HCT116 (cell line): ENCODE data around the gene PTBP3. TPM values are rescaled to one million over a fixed set of nuclear protein-coding genes. Genes with fewer than 3 reads are reported as not detected.

Experiments used
- ATAC-seq: fragments of 200-7000 bp; cut with Tn5 transposase; 2 replicates; pipeline ENCODE4 v1.9.1; 2020; ENCODE audit warnings: mild to moderate bottlenecking, moderate library complexity
- BruUV-seq: library from RNA; stranded (reverse); fragments of 400-500 nt; replicated peaks from 2 replicates; lab custom pipeline; 2021; lab: Mats Ljungman, UMichigan
- CTCF ChIA-PET: fragments of 300-600 bp; sonication (Branson Sonifier 250); formaldehyde crosslinking; loops from one replicate; lab custom pipeline; 2021; ENCODE audit warnings: antibody characterized with exemption; lab: Charles Lee
- POLR2A ChIA-PET: fragments of 300-600, 350-600 bp; sonication (Branson Sonifier 250); formaldehyde crosslinking; loops from one replicate; lab custom pipeline; 2021; ENCODE audit warnings: antibody characterized with exemption; lab: Charles Lee
- RAD21 ChIA-PET, 2 experiments: fragments of 300-600 bp; sonication (Branson Sonifier 250); formaldehyde crosslinking; loops; one replicate each; lab custom pipeline; 2023; ENCODE audit warnings: low total read pairs in 2 of 2; ENCODE audit not compliant: uncharacterized antibody in 2 of 2, unreplicated experiment in 2 of 2, low non-redundant PET in 1 of 2; lab: Charles Lee
- DNase-seq: peaks from one replicate; pipeline ENCODE4 v3.0.0-alpha.2; 2010; ENCODE audit warnings: low read depth, low spot score
- H2AFZ ChIP-seq: fragments of 200-600 bp; shearing (Covaris generic), sonication (generic); 2 replicates; pipeline ENCODE4 v1.6.1; 2017; ENCODE audit warnings: low read depth, mixed run types, mixed read lengths, antibody characterized with exemption, low read length; ENCODE audit not compliant: poor library complexity, severe bottlenecking
- H3K27ac ChIP-seq: 2 replicates; pipeline ENCODE4 v1.5.1; 2012; ENCODE audit warnings: low read depth, low read length
- H3K27me3 ChIP-seq: fragments of 200-600 bp; sonication (generic); 2 replicates; pipeline ENCODE4 v1.6.1; 2016; ENCODE audit warnings: mixed run types, low read length, mixed read lengths; ENCODE audit not compliant: insufficient read depth
- H3K36me3 ChIP-seq, 2 experiments: fragments of 200-500 bp in 1 of 2; fragments of 200-600 bp in 1 of 2; sonication (Bioruptor generic) in 1 of 2; sonication (generic) in 1 of 2; 2 replicates each; pipeline versions ENCODE4 v1.5.1 to v1.6.1; 2014 to 2016; ENCODE audit warnings: low read length in 2 of 2, inconsistent platforms in 1 of 2, mixed read lengths in 1 of 2, mixed run types in 1 of 2; ENCODE audit not compliant: insufficient read depth in 2 of 2, control insufficient read depth in 1 of 2
- H3K4me1 ChIP-seq, 2 experiments: fragments of 200-600 bp in 1 of 2; sonication (generic) in 1 of 2; 2 replicates each; pipeline versions ENCODE4 v1.5.1 to v1.6.1; 2012 to 2017; ENCODE audit warnings: low read length in 2 of 2, inconsistent platforms in 1 of 2, mild to moderate bottlenecking in 1 of 2, mixed read lengths in 1 of 2, mixed run types in 1 of 2, moderate library complexity in 1 of 2; ENCODE audit not compliant: insufficient read depth in 2 of 2, control insufficient read depth in 1 of 2
- H3K4me2 ChIP-seq: fragments of 200-600 bp; sonication (generic); 2 replicates; pipeline ENCODE4 v1.6.1; 2017; ENCODE audit warnings: mixed run types, low read length, mixed read lengths
- H3K4me3 ChIP-seq, 2 experiments: fragments of 200-600 bp in 1 of 2; sonication (generic) in 1 of 2; replicated peaks in 1 of 2; 2 replicates each; pipeline ENCODE4 v1.5.1; 2011 to 2016; ENCODE audit warnings: low read length in 2 of 2, control low read depth in 1 of 2, low read depth in 1 of 2, mild to moderate bottlenecking in 1 of 2, mixed read lengths in 1 of 2, mixed run types in 1 of 2
- H3K79me2 ChIP-seq: fragments of 200-600 bp; sonication (generic); 2 replicates; pipeline ENCODE4 v1.6.1; 2017; ENCODE audit warnings: mild to moderate bottlenecking, mixed run types, low read length, moderate library complexity, mixed read lengths; ENCODE audit not compliant: insufficient read depth
- H3K9ac ChIP-seq: fragments of 200-600 bp; sonication (generic); 2 replicates; pipeline ENCODE4 v1.6.1; 2016; ENCODE audit warnings: low read length, mixed read lengths
- H3K9me2 ChIP-seq: fragments of 200-600 bp; sonication (generic), shearing (Covaris generic); 2 replicates; pipeline ENCODE4 v1.6.1; 2017; ENCODE audit warnings: mixed run types, mild to moderate bottlenecking, moderate library complexity; ENCODE audit not compliant: insufficient read depth
- H3K9me3 ChIP-seq, 2 experiments: fragments of 200-500 bp in 1 of 2; fragments of 200-600 bp in 1 of 2; sonication (Bioruptor generic) in 1 of 2; sonication (generic) in 1 of 2; 2 replicates each; pipeline ENCODE4 v1.6.1; 2014 to 2017; ENCODE audit warnings: low read length in 2 of 2, mixed read lengths in 2 of 2, inconsistent platforms in 1 of 2, low read depth in 1 of 2, mild to moderate bottlenecking in 1 of 2, mixed run types in 1 of 2, moderate library complexity in 1 of 2; ENCODE audit not compliant: control insufficient read depth in 1 of 2, insufficient read depth in 1 of 2
- H4K20me1 ChIP-seq: fragments of 200-600 bp; sonication (generic), shearing (Covaris generic); 2 replicates; pipeline ENCODE4 v1.6.1; 2017; ENCODE audit warnings: mixed run types, mild to moderate bottlenecking, moderate library complexity; ENCODE audit not compliant: insufficient read depth
- CBX3 ChIP-seq: IDR thresholded peaks from 2 replicates; pipeline ENCODE4 v1.6.1; 2012; ENCODE audit warnings: low read depth
- CEBPB ChIP-seq: IDR thresholded peaks from 2 replicates; pipeline ENCODE4 v1.6.1; 2012; ENCODE audit warnings: low read depth
- CTCF ChIP-seq, 3 experiments: fragments of 200-600 bp in 1 of 3; sonication (generic) in 1 of 3; IDR thresholded peaks in 2 of 3; conservative IDR thresholded peaks in 1 of 3; 2 replicates each; pipeline ENCODE4 v1.5.1; 2012 to 2017; ENCODE audit warnings: low read depth in 2 of 3, low read length in 2 of 3, antibody characterized with exemption in 1 of 3, borderline replicate concordance in 1 of 3, control low read depth in 1 of 3, mild to moderate bottlenecking in 1 of 3, mixed read lengths in 1 of 3, mixed run types in 1 of 3, moderate library complexity in 1 of 3; ENCODE audit not compliant: insufficient read depth in 1 of 3
- EGR1 ChIP-seq: IDR thresholded peaks from 2 replicates; pipeline ENCODE4 v1.6.1; 2012; ENCODE audit warnings: low read depth
- ELF1 ChIP-seq: IDR thresholded peaks from 2 replicates; pipeline ENCODE4 v1.6.1; 2012; ENCODE audit warnings: low read depth, borderline replicate concordance
- EZH2phosphoT487 ChIP-seq: fragments of 200-600 bp; IDR thresholded peaks from 2 replicates; pipeline ENCODE4 v1.6.1; 2018; ENCODE audit warnings: antibody characterized with exemption, borderline replicate concordance
- FOSL1 ChIP-seq: IDR thresholded peaks from 2 replicates; pipeline ENCODE4 v1.6.1; 2012; ENCODE audit warnings: low read depth
- JUND ChIP-seq: IDR thresholded peaks from 2 replicates; pipeline ENCODE4 v1.6.1; 2012
- MAX ChIP-seq: IDR thresholded peaks from 2 replicates; pipeline ENCODE4 v1.6.1; 2012
- POLR2AphosphoS5 ChIP-seq: IDR thresholded peaks from 2 replicates; pipeline ENCODE4 v1.6.1; 2011; ENCODE audit warnings: mild to moderate bottlenecking, low read depth, low read length, moderate library complexity
- RAD21 ChIP-seq: IDR thresholded peaks from 2 replicates; pipeline ENCODE4 v1.6.1; 2012; ENCODE audit warnings: low read depth, mild to moderate bottlenecking
- SIN3A ChIP-seq: IDR thresholded peaks from 2 replicates; pipeline ENCODE4 v1.6.1; 2012; ENCODE audit warnings: low read depth
- SP1 ChIP-seq: IDR thresholded peaks from 2 replicates; pipeline ENCODE4 v1.6.1; 2012; ENCODE audit warnings: low read depth
- SRF ChIP-seq: IDR thresholded peaks from 2 replicates; pipeline ENCODE4 v1.6.1; 2012; ENCODE audit warnings: low read depth
- YY1 ChIP-seq: IDR thresholded peaks from 2 replicates; pipeline ENCODE4 v1.6.1; 2011; ENCODE audit warnings: low read length, low read depth, moderate library complexity, mild to moderate bottlenecking; ENCODE audit not compliant: insufficient replicate concordance; ENCODE audit errors: extremely low read depth
- ZBTB33 ChIP-seq: IDR thresholded peaks from 2 replicates; pipeline ENCODE4 v1.6.1; 2011; ENCODE audit warnings: mild to moderate bottlenecking, low read length, moderate library complexity; ENCODE audit not compliant: insufficient replicate concordance; ENCODE audit errors: extremely low read depth
- ZFX ChIP-seq: fragments of 450-650 bp; IDR thresholded peaks from 2 replicates; pipeline ENCODE4 v1.6.1; 2017
- ZNF274 ChIP-seq: fragments of 200-500 bp; sonication (Bioruptor generic); IDR thresholded peaks from 2 replicates; pipeline ENCODE4 v1.6.1; 2014; ENCODE audit warnings: mild to moderate bottlenecking, low read depth, low read length, inconsistent platforms
- intact Hi-C: fragments of 100-400 bp; cut with micrococcal nuclease; formaldehyde crosslinking; loops from 2 replicates; pipeline ENCODE4 v1.10.0; 2022
- total RNA-seq: library from RNA; stranded (reverse); gene quantifications from one replicate; pipeline ENCODE4 v1.2.1, GENCODE V29; 2021; ENCODE audit not compliant: unreplicated experiment

Gene PTBP3
- total RNA-seq, 1 experiment from 2014 or later: 102 TPM

DNA sequence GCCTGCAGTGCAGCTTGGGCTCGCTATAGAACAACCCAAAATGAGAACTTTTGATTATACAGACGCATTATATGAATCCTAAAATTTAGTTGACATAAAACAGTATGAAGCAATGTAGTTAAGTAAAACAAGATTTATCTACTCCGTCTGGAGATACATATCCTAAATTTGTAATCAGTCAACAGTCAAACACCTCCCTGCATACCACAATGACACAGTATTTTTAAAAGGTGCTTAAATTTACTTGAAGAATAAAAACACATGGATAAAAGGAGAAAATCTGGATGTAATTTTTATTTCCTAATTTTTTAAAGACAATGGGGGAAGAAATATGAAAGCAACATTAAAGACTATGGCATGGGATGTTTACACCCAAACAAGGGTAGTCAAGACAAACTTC is 70.8 kb downstream of the PTBP3 start:
- H3K27me3 ChIP-seq: no peaks in the 10 kb centered on the region
- ChIA-PET POLR2A (no interaction called here), CTCF (no interaction called here), RAD21 (no interaction called here)
- no peaks in the 10 kb centered on the region for H3K9me3 ChIP-seq
- no peak overlapping the region for H3K4me3 ChIP-seq
- peaks cover 3% of the 10 kb centered on the region; the same call in 1 of the 2 replicates for H3K79me2 ChIP-seq
- H3K36me3 ChIP-seq: no peaks in the 10 kb centered on the region
- no peak overlapping the region for H3K4me2 ChIP-seq
- H3K9me2 ChIP-seq: no peaks in the 10 kb centered on the region
- H3K9ac ChIP-seq: no peak overlapping the region
- H2AFZ ChIP-seq: no peak overlapping the region
- H3K4me1 ChIP-seq: no peaks in the 10 kb centered on the region
- intact Hi-C loops: no loop called here
- TF ChIP-seq SRF: no peak
- no peak for TF ChIP-seq CEBPB
- no peak for TF ChIP-seq YY1
- no peak for TF ChIP-seq ZBTB33
- TF ChIP-seq JUND: no peak
- TF ChIP-seq ZFX: no peak
- no peak for TF ChIP-seq SIN3A
- TF ChIP-seq RAD21: no peak
- TF ChIP-seq CBX3: no peak
- TF ChIP-seq ELF1: no peak
- TF ChIP-seq ZNF274: no peak
- no peak for TF ChIP-seq EZH2phosphoT487
- TF ChIP-seq CTCF (IDR thresholded peaks at IDR 0.05 in 2 of 3, conservative IDR thresholded peaks at IDR 0.05 in 1 of 3; ENCODE audit: borderline replicate concordance in 1 of 3, insufficient read depth in 1 of 3, low read depth in 2 of 3, low read length in 2 of 3): no peak
- TF ChIP-seq MAX: no peak
- TF ChIP-seq POLR2AphosphoS5: no peak
- TF ChIP-seq FOSL1: no peak
- TF ChIP-seq EGR1: no peak
- no peak for TF ChIP-seq SP1
- H3K27ac ChIP-seq: no peak overlapping the region
- H4K20me1 ChIP-seq: no peaks in the 10 kb centered on the region
- DNase-seq: no peak
- ATAC-seq: no peak
- BruUV-seq: no TSS peak
